ENCODE results near the gene USH1C. TPM values are rescaled to one million over a fixed set of nuclear protein-coding genes. Genes with fewer than 3 reads are reported as not detected.

USH1C gene
- polyA plus RNA-seq = not detected in 2 replicates

GRCh38 chr11:17544181-17544622 lies at the start of gene USH1C:
Gene USH1C, minus strand, starts transcription at chr11:17544416. Its CDS starts 109 bp downstream, at chr11:17544307.

GRCh38 chr11:17547051-17547577 lies 2.9 kb upstream of the USH1C start, which contains the start of gene OTOG:
Gene OTOG, plus strand, starts transcription at chr11:17547259. Its CDS starts 114 bp downstream, at chr11:17547373.

GRCh38 chr11:17476317-17477083 lies 67.7 kb downstream of the USH1C start, which contains the start of gene ABCC8:
Gene ABCC8, minus strand, starts transcription at chr11:17476845. Its CDS starts 69 bp downstream, at chr11:17476776.

Other genes starting within 250 kb of the USH1C start
- gene NCR3LG1, start 192.6 kb downstream of the USH1C start, polyA plus RNA-seq = 0.45 and 0.66 TPM in 2 replicates
- 4.5 and 5.0 TPM in 2 replicates for gene KCNJ11, start 155.8 kb downstream of the USH1C start, polyA plus RNA-seq
- 43.7 and 48.2 TPM in 2 replicates for gene ABCC8, start 67.6 kb downstream of the USH1C start, polyA plus RNA-seq
- gene OTOG, start 2.8 kb upstream of the USH1C start, polyA plus RNA-seq = not detected in 2 replicates
- gene MYOD1, start 175.2 kb upstream of the USH1C start, polyA plus RNA-seq = not detected in 2 replicates
- 137 and 201 TPM in 2 replicates for gene KCNC1, start 190.4 kb upstream of the USH1C start, polyA plus RNA-seq